ENCODE measurements around the gene SYP.

DNA sequence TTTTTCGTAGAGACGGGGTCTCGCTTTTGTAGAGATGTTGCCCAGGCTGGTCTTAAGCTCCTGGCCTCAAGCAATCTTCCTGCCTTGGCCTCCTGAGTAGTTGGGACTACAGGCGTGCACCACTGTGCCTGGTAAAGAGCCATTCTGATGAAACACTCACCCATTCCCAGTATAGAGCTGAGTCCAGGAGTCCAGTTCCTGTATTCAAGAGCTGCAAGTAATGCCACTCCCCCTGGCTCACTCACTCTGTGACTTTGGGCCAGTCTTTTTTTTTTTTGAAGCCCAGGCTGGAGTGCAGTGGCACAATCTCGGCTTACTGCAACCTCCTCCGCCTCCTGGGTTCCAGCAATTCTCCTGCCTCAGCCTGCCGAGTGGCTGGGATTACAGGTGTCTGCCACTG, 38.7 kb upstream of the SYP start:
- TF ChIP-seq POLR2A (IDR thresholded peaks at IDR 0.05): no peak
- TF ChIP-seq, protein P1, sequence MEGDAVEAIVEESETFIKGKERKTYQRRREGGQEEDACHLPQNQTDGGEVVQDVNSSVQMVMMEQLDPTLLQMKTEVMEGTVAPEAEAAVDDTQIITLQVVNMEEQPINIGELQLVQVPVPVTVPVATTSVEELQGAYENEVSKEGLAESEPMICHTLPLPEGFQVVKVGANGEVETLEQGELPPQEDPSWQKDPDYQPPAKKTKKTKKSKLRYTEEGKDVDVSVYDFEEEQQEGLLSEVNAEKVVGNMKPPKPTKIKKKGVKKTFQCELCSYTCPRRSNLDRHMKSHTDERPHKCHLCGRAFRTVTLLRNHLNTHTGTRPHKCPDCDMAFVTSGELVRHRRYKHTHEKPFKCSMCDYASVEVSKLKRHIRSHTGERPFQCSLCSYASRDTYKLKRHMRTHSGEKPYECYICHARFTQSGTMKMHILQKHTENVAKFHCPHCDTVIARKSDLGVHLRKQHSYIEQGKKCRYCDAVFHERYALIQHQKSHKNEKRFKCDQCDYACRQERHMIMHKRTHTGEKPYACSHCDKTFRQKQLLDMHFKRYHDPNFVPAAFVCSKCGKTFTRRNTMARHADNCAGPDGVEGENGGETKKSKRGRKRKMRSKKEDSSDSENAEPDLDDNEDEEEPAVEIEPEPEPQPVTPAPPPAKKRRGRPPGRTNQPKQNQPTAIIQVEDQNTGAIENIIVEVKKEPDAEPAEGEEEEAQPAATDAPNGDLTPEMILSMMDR (IDR thresholded peaks at IDR 0.05): no peak
